ENCODE results near the gene ELSPBP1.

The ELSPBP1 gene

GRCh38 chr19:48010932-48011758, 16.7 kb downstream of the ELSPBP1 start:
- TF ChIP-seq GABPA (IDR thresholded peaks at IDR 0.05; ENCODE audit: low read depth) (no peak), SPI1 (IDR thresholded peaks at IDR 0.05; ENCODE audit: borderline replicate concordance, low read depth) (no peak), CTCF (IDR thresholded peaks at IDR 0.05; ENCODE audit: insufficient read depth, low read length) (no peak)
- no peak for DNase-seq (ENCODE audit: low read depth in 1 of 2, low spot score in 1 of 2)
- no peak overlapping the region for H3K27ac ChIP-seq (replicated peaks)
- H3K27me3 ChIP-seq (ENCODE audit: insufficient read depth, poor library complexity, severe bottlenecking): no peaks in the 10 kb centered on the region
- no peak overlapping the region for H3K4me3 ChIP-seq (replicated peaks; ENCODE audit: insufficient read depth, low read length)

DNA sequence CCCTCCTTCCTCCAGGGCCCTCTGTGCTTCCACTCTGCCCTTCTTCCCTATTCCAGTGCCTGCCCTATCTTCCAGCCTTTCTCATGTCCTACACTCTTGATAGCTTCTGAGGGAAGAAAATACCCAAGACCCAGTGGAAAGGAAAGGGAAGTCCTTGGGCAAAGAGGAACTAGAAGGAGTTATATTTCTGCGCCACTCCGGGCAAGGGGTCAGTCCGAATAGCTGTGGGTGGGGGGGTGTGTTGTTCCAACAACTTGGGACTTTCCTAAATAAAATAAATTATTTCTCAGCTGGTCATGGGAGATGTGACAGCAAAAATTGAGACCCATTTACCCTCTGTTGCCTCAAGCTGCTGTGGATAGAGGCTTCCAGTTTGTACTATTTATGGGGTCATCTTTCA, 26.3 kb downstream of the ELSPBP1 start:
- Histone ChIP-seq H3K27ac (replicated peaks) (no peak overlapping the region), H3K27me3 (ENCODE audit: insufficient read depth, poor library complexity, severe bottlenecking) (no peaks in the 10 kb centered on the region), H3K4me3 (replicated peaks; ENCODE audit: insufficient read depth, low read length) (no peak overlapping the region)
- TF ChIP-seq CTCF (IDR thresholded peaks at IDR 0.05; ENCODE audit: insufficient read depth, low read length): no peak
- 0 out of 2 replicates have a peak, but pooled peaks have one; percentile 9 for TF ChIP-seq SPI1 (IDR thresholded peaks at IDR 0.05; ENCODE audit: borderline replicate concordance, low read depth)
- DNase-seq (ENCODE audit: low read depth in 1 of 2, low spot score in 1 of 2): no peak

DNA sequence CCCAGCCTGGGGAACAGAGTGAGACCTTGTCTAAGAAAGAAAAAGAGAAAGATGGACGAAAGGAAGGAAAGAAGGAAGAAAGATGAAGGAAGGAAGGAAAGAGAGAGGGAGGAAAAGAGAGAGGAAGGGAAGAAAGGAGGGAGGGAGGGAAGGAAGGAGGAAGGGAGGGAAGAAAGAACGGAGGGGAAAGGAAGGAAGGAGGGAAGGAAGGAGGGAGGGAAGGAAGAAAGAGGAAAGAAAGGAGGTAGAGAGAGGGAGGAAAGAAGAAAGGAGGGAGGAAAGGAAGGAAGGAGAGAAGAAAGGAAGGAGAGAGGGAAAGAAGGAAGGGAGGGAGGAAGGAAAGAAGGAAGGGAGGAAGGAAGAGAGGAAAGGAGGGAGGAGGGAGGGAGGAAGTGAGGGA, 28.6 kb downstream of the ELSPBP1 start:
- Histone ChIP-seq H3K27ac (replicated peaks) (no peak overlapping the region), H3K27me3 (ENCODE audit: insufficient read depth, poor library complexity, severe bottlenecking) (no peaks in the 10 kb centered on the region), H3K4me3 (replicated peaks; ENCODE audit: insufficient read depth, low read length) (no peak overlapping the region)
- no peak for DNase-seq (ENCODE audit: low read depth in 1 of 2, low spot score in 1 of 2)
- no peak for TF ChIP-seq CTCF (IDR thresholded peaks at IDR 0.05; ENCODE audit: insufficient read depth, low read length)
- TF ChIP-seq POLR2AphosphoS5 (IDR thresholded peaks at IDR 0.05; ENCODE audit: low read depth): no peak
- TF ChIP-seq GABPA (IDR thresholded peaks at IDR 0.05; ENCODE audit: low read depth): no peak
- TF ChIP-seq REST (IDR thresholded peaks at IDR 0.05; ENCODE audit: insufficient replicate concordance, low read depth): no peak
- TF ChIP-seq SPI1 (IDR thresholded peaks at IDR 0.05; ENCODE audit: borderline replicate concordance, low read depth): no peak

- TF ChIP-seq POLR2AphosphoS5 (IDR thresholded peaks at IDR 0.05; ENCODE audit: low read depth) (no peak), REST (IDR thresholded peaks at IDR 0.05; ENCODE audit: insufficient replicate concordance, low read depth) (no peak), GABPA (IDR thresholded peaks at IDR 0.05; ENCODE audit: low read depth) (no peak), SPI1 (IDR thresholded peaks at IDR 0.05; ENCODE audit: borderline replicate concordance, low read depth) (no peak), CTCF (IDR thresholded peaks at IDR 0.05; ENCODE audit: insufficient read depth, low read length) (no peak)
- Histone ChIP-seq H3K27ac (replicated peaks) (no peak overlapping the region), H3K27me3 (ENCODE audit: insufficient read depth, poor library complexity, severe bottlenecking) (no peaks in the 10 kb centered on the region), H3K4me3 (replicated peaks; ENCODE audit: insufficient read depth, low read length) (no peak overlapping the region)
- no peak for DNase-seq (ENCODE audit: low read depth in 1 of 2, low spot score in 1 of 2)
Measured at GRCh38 chr19:48023518-48023917, 29.1 kb downstream of the ELSPBP1 start.

Data from HL-60 (cell line).